CD4-positive, alpha-beta T cell treated with Interleukin-6 for 4 hours (primary cell): ENCODE data around the gene TK2.
A peak's percentile ranks its signal among the peaks of the same experiment; 100 is the strongest.
"Not testable (repeated sequence)": the region's sequence is repeated elsewhere in the genome, so short reads cannot be mapped to it uniquely, and the experiment has no call there.

ENCODE experiments used
- DNase-seq: peaks from one replicate; pipeline ENCODE4 v3.0.0-alpha.2; 2020; ENCODE audit warnings: mixed read lengths

TK2 gene

GRCh38 chr16:66502020-66502913 is 47.7 kb downstream of the TK2 start:
- DNase-seq = no peak

GRCh38 chr16:66501563-66501962 is 48.4 kb downstream of the TK2 start:
- not testable (repeated sequence) for DNase-seq

GRCh38 chr16:66497921-66498320 is 52.0 kb downstream of the TK2 start:
- not testable (repeated sequence) for DNase-seq

- DNase-seq = not testable (repeated sequence)
Observed at GRCh38 chr16:66496226-66496625, 53.7 kb downstream of the TK2 start.

GRCh38 chr16:66495440-66495839 is 54.5 kb downstream of the TK2 start:
- no peak for DNase-seq

DNA sequence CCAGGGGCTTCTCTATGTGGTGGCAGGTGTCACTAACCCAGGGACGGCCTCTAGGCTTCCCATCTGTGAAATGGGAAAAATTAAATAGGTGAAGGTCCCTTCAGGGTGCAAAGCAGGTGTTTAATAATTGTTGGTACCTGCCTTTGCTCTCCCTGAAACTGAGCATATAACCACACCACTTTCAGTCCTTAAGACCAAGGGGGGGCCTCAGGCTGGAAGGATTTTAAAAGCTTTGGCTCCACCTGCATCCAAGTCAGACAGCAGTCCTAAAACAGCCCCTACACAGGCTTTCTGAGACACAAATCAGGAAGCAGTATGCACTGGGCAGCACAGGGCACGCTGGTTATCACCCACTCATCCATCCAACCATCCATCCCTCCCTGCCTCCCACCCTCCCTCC is 55.0 kb downstream of the TK2 start:
- DNase-seq = no peak

GRCh38 chr16:66493490-66494401 is 56.2 kb downstream of the TK2 start:
- no peak for DNase-seq

GRCh38 chr16:66491716-66492064 is 58.2 kb downstream of the TK2 start:
- DNase-seq = no peak

DNA sequence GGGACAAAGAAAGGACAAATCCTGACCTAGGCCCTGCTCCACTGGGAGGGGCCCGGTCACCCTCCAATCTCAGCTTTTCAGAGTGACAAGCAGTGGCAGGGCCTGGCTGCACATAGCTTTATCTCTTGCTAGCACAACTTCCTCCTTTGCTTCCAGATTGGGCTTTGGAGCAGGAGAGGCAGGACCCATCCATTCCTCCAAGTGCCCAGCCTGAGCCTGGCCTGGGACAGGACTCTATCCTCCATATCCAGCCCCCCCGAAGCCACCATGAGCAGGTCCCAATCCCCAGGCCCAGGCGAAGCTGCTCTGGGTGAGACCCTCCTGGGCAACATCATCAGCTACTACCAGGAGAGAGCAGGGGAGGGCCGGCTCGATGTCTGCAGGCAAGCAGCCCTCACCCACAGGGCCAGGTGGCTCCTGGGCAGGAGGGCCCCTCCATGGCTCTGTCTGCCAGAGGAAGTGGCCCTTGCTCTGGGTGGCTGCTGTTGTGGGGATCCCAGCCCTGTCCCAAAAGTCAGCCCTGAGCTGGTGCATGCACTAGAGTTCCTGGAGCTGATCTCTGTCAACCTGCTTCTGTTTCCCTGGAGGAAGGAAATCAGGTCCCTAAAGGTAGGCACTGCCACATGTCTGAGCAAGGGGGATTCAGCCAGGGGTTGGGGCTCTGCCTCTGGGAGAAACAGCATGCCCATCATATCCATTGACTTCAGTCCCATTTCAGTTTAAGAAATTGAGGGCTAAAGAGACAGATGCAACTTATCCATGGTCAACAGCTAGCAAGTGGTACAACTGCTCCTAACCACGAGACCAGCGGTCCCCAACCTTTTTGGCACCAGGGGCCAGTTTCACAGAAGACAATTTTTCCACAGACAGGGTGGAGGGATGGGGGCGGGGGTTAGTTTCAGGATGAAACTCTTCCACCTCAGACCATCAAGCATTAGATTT is 58.9 kb downstream of the TK2 start:
- DNase-seq = no peak

DNA sequence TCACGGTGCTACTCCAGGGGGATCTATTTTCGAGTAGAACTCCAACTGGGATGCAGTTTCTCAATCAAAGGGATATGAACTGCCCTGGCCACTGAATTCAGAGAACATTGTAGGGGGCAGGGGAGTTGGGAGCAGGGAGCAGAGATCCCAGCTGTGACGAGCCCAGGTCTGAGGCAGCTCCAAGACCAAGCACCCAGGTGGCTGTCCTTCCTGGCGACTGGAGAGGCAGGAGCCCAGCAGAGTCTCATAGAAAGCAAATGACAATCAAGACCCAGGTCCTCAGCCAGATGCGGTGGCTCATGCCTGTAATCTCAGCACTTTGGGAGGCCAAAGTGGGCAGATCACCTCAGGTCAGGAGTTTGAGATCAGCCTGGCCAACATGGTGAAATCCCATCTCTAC is 60.1 kb downstream of the TK2 start:
- DNase-seq = no peak

DNA sequence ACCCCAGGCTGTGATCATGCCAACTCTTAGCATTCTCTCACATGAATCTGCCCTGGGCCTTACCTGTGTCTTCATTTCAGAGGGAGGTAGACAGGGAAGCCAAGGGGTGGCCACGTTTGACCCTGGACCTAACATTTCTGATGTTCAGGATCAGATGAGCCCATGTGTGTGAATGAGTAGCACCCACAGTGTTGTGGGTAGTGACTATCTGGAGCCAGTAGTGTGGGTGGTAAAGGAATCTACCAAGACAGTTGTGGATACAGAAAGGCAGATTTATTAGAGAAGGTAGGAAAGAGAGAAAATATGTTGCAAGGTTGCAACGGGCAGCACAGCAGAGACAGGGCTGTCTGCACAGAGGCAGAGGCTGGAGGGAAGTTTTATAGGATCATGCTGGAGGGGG is 60.5 kb downstream of the TK2 start:
- no peak for DNase-seq

DNA sequence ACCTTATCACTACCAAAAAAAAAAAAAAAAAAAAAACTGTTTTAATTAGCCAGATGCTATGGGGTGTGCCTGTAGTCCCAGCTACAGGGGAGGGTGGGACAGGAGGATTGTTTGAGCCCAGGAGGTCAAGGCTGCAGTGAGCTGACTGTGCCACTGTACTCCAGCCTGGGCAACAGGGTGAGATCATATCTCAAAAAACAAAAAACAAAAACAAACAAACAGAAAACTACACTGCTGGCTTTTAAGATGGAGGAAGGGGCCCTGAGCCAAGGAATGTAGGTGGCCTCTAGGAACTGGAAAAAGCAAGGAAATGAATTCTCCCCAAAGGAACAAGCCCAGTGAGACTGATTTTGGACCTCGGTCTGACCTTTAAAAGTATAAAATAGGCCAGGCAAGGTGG is 61.4 kb downstream of the TK2 start:
- no peak for DNase-seq

GRCh38 chr16:66487580-66488275 is 62.2 kb downstream of the TK2 start:
- DNase-seq = no peak

- DNase-seq = no peak
Observed at GRCh38 chr16:66486773-66487579, 62.9 kb downstream of the TK2 start.

GRCh38 chr16:66486199-66486772 is 63.6 kb downstream of the TK2 start:
- DNase-seq = no peak

GRCh38 chr16:66485376-66485775 is 64.5 kb downstream of the TK2 start:
- no peak for DNase-seq

- no peak for DNase-seq
Observed at GRCh38 chr16:66484453-66485213, 65.3 kb downstream of the TK2 start.

DNA sequence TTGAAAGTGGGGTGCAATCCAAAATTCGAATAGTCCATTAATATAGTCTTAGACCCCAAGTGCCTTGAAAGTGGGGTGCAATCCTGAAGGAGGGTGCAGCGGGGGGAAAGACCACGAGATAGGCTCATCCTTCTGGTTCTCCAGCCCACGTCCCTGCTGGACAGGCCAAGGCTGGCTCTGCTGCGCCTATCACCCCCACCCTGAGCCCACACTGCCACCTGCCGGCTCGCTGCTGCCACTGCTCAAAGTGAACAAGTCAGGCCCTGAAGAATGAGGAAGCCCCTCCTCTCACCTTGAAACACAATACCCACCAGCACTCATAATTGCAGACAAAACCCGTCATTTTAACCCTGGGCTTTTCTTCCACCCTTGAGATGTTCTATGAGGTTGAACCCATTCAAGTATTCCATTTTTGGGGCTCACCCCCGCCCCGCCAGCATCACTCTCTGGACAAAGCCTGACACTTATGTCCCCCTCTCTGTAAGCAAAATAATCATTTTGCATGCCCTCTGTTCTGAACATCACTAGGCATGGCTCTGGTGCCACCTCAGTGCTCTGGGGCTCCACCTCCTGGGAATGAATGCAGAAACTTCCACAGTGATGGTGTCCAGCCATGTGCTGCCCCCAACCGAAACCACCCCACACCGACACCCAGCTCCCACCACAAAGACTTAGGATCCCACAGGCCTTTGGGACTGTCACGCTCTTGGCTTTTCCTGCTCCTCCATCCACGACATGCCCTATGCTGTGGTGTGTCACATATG is 66.1 kb downstream of the TK2 start:
- DNase-seq = peak; percentile 80

- DNase-seq = no peak
Observed at GRCh38 chr16:66481943-66482390, 68.0 kb downstream of the TK2 start.
